HL-60/S4 treated with phorbol 12-myristate 13-acetate at 8.2 ng/mL for 4 days and 3 days (cell line): ENCODE measurements around the gene KIF24.
"Not testable (repeated sequence)": the region's sequence is repeated elsewhere in the genome, so short reads cannot be mapped to it uniquely, and the experiment has no call there.

Source experiments
- in situ Hi-C: fragments of 300-500 bp; cut with MboI; formaldehyde crosslinking; loops from 2 replicates; pipeline ENCODE4 v1.15.0; 2022; ENCODE audit warnings: low sequenced_read_pairs

KIF24 gene

GRCh38 chr9:34366365-34366764 is 37.3 kb upstream of the KIF24 start:
- in situ Hi-C loops = no loop called here

DNA sequence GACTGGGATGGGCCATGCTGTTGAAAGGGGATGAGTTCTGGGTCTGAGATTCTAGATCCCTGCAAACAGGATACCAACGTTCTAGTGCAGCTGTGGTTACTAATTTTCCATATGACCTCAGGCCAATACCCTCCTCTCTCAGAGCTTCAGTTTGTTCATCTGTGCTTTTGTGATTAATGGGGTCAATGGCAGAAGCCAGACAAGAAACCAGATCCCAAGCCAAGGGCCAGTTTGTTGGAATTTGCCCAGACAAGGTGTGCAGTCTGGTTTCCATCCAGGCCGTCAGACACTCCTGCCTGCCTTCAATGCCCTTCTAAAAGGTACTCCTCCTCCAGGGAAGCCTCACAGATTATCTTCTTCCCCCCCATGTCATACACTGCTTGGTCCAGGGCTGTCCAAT is 36.2 kb upstream of the KIF24 start:
- in situ Hi-C loops = no loop called here

GRCh38 chr9:34363619-34364351 is 34.7 kb upstream of the KIF24 start:
- in situ Hi-C loops = no loop called here

GRCh38 chr9:34362614-34363214 is 33.6 kb upstream of the KIF24 start:
- in situ Hi-C loops = no loop called here

GRCh38 chr9:34352957-34353356 is 23.9 kb upstream of the KIF24 start:
- in situ Hi-C loops = not testable (repeated sequence)

- in situ Hi-C loops = not testable (repeated sequence)
Observed at GRCh38 chr9:34352122-34352652, 23.1 kb upstream of the KIF24 start.

GRCh38 chr9:34349324-34349723 is 20.3 kb upstream of the KIF24 start:
- in situ Hi-C loops = no loop called here

GRCh38 chr9:34347800-34348158 is 18.7 kb upstream of the KIF24 start:
- in situ Hi-C loops = no loop called here

DNA sequence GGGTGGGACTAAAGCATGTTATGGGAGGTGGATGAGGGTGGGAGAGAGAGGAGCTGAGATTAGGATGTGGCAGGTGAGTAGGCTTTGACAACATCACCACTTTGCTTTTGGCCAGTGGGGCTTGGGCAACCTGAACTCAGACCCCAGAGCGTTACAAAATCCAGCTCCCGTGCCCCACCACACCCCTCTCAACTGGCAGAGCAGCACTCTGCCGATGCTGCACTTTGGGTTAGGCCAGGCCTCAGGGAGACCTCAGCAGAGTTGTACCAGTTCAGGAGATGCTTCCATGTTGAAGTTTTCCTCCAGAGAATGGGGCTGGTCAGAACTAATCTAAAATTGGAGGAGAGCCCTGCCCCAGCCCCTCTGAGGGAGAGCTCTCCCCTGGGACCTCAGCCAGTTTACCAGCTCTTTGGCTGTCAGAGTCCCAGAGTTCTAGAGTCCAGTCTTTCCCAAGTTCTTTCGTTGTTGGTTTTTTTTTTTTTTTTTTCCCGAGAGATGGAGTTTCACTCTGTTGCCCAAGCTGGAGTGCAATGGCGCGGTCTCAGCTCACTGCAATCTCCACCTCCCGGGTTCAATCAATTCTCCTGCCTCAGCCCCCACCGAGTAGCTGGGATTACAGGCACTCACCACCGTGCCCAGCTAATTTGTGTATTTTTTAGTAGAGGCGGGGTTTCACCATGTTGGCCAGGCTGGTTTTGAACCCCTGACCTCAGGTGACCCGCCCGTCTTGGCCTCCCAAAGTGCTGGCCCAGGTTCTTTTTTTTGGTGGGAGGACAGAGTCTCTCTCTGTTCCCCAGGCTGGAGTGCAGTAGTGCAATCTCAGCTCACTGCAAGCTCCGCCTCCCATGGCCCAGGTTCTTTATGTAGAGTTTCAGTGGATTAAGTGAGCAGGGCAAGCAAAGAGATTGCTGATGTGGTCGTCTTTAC is 18.1 kb upstream of the KIF24 start:
- in situ Hi-C loops = no loop called here

- in situ Hi-C loops = no loop called here
Observed at GRCh38 chr9:34343605-34344004, 14.5 kb upstream of the KIF24 start.

GRCh38 chr9:34343090-34343489 is 14.0 kb upstream of the KIF24 start:
- in situ Hi-C loops = no loop called here

- in situ Hi-C loops = no loop called here
Observed at GRCh38 chr9:34341659-34342295, 12.7 kb upstream of the KIF24 start.

GRCh38 chr9:34338665-34339385 is 9.8 kb upstream of the KIF24 start:
- in situ Hi-C loops = no loop called here

GRCh38 chr9:34338079-34338478 is 9.0 kb upstream of the KIF24 start:
- in situ Hi-C loops = not testable (repeated sequence)

GRCh38 chr9:34337403-34337802 is 8.3 kb upstream of the KIF24 start:
- in situ Hi-C loops = no loop called here

- in situ Hi-C loops = no loop called here
Observed at GRCh38 chr9:34335376-34335775, 6.3 kb upstream of the KIF24 start.

GRCh38 chr9:34334916-34335315 is 5.8 kb upstream of the KIF24 start:
- in situ Hi-C loops = no loop called here

DNA sequence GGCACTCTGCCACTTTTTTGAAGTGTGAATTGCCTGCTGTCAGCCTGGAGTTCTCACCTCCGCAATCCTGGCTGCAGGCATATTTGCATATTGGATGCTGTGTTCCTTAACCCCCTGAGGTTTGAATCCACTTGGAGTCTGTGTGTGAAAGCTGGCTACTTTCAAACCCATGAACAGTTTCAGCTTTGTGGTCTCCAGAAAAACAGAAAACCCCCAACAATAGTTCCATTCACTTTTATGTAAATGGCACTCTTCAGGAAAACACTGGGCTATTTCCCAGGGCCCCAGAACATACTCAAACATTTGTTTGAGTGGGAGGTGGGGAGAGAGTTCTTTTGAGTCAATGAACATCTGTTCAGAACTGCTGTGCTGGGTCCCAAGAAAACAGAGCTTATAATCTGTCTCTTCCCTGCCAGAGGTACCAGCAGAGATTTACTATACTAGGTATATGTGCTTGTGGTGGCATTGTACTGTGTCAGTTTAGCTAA is 5.3 kb upstream of the KIF24 start:
- in situ Hi-C loops = no loop called here

GRCh38 chr9:34333836-34334235 is 4.8 kb upstream of the KIF24 start:
- in situ Hi-C loops = no loop called here
